GM12878 (cell line): ENCODE measurements around the gene DNAH8. TPM values are rescaled to one million over a fixed set of nuclear protein-coding genes. Genes with fewer than 3 reads are reported as not detected.

Experiments
- ATAC-seq: fragments of 200-7000 bp; cut with Tn5 transposase; 3 replicates; pipeline ENCODE4 v1.9.1; 2020; ENCODE audit warnings: mild to moderate bottlenecking, moderate library complexity
- BruUV-seq: library from RNA; stranded (reverse); fragments of 400-500 nt; replicated peaks from 2 replicates; lab custom pipeline; 2021; lab: Mats Ljungman, UMichigan
- CTCF ChIA-PET: fragments of 300-600 bp; sonication (Branson Sonifier 250); formaldehyde crosslinking; extraction: SDS; loops from one replicate; lab custom pipeline; 2021; ENCODE audit warnings: inconsistent platforms; lab: Yijun Ruan, JAX
- POLR2A ChIA-PET: fragments of 350-600 bp; formaldehyde crosslinking; extraction: SDS; loops from one replicate; lab custom pipeline; 2021; ENCODE audit warnings: inconsistent platforms; lab: Charles Lee
- RAD21 ChIA-PET: fragments of 300-600 bp; sonication (Branson Sonifier 250); formaldehyde crosslinking; loops from one replicate; lab custom pipeline; 2023; ENCODE audit warnings: antibody characterized with exemption; ENCODE audit not compliant: unreplicated experiment; lab: Charles Lee
- SMC1A ChIA-PET: fragments of 300-600 bp; sonication (Branson Sonifier 250); formaldehyde crosslinking; loops from one replicate; lab custom pipeline; 2023; ENCODE audit not compliant: unreplicated experiment, uncharacterized antibody; lab: Charles Lee
- DNase-seq: peaks from one replicate; pipeline ENCODE4 v3.0.0-alpha.2; 2011; ENCODE audit warnings: low read depth, low spot score
- FAIRE-seq: peaks from 3 replicates; lab custom pipeline; 2011; peaks lifted over from hg19 to GRCh38; lab: Jason Lieb, UNC
- H2AFZ ChIP-seq: 2 replicates; pipeline ENCODE4 v1.6.0; 2011; ENCODE audit warnings: low read depth, low read length, control low read depth; ENCODE audit not compliant: control insufficient read depth
- H3K27ac ChIP-seq: 2 replicates; pipeline ENCODE4 v1.5.1; 2011; ENCODE audit warnings: control low read depth; ENCODE audit not compliant: control insufficient read depth, insufficient read depth
- H3K27me3 ChIP-seq, 2 experiments: replicated peaks in 1 of 2; 2 replicates each; pipeline versions ENCODE4 v1.6.0 to v1.6.1; 2011; ENCODE audit warnings: low read length in 1 of 2; ENCODE audit not compliant: control insufficient read depth in 2 of 2, insufficient read depth in 2 of 2
- H3K36me3 ChIP-seq, 2 experiments: 2 replicates each; pipeline ENCODE4 v1.5.1; 2011; ENCODE audit warnings: low read length in 1 of 2; ENCODE audit not compliant: control insufficient read depth in 2 of 2, insufficient read depth in 2 of 2
- H3K4me1 ChIP-seq: 2 replicates; pipeline ENCODE4 v1.6.1; 2011; ENCODE audit warnings: mild to moderate bottlenecking, low read length, moderate library complexity, mixed read lengths; ENCODE audit not compliant: control insufficient read depth, insufficient read depth
- H3K4me2 ChIP-seq: 2 replicates; pipeline ENCODE4 v1.6.0; 2011; ENCODE audit warnings: control low read depth; ENCODE audit not compliant: control insufficient read depth, insufficient read depth
- H3K4me3 ChIP-seq: fragments of 200-600 bp; sonication (generic); 2 replicates; pipeline ENCODE4 v1.5.1; 2016
- H3K79me2 ChIP-seq: 2 replicates; pipeline ENCODE4 v1.6.0; 2011; ENCODE audit warnings: low read length; ENCODE audit not compliant: control insufficient read depth, insufficient read depth
- H3K9ac ChIP-seq: 2 replicates; pipeline ENCODE4 v1.8.0; 2011; ENCODE audit warnings: low read length, control low read depth, mixed read lengths; ENCODE audit not compliant: control insufficient read depth, insufficient read depth
- H3K9me3 ChIP-seq: replicated peaks from 3 replicates; pipeline ENCODE4 v1.5.1; 2011; ENCODE audit warnings: mild to moderate bottlenecking, low read length; ENCODE audit not compliant: control insufficient read depth, insufficient read depth
- H4K20me1 ChIP-seq: 2 replicates; pipeline ENCODE4 v1.6.0; 2011; ENCODE audit not compliant: control insufficient read depth, insufficient read depth
- ASH2L ChIP-seq: fragments of 300-600, 200-600 bp; sonication (generic); IDR thresholded peaks from 2 replicates; pipeline ENCODE4 v1.6.1; 2017; ENCODE audit warnings: low read depth, mild to moderate bottlenecking, borderline replicate concordance
- BCL11A ChIP-seq: IDR thresholded peaks from 2 replicates; pipeline ENCODE4 v1.6.1; 2011; ENCODE audit warnings: low read depth, low read length
- BCL3 ChIP-seq: IDR thresholded peaks from 2 replicates; pipeline ENCODE4 v1.6.1; 2011; ENCODE audit warnings: borderline replicate concordance, low read depth, mild to moderate bottlenecking, moderate library complexity, low read length; ENCODE audit not compliant: insufficient read depth, poor library complexity, severe bottlenecking
- CHD2 ChIP-seq: IDR thresholded peaks from 2 replicates; pipeline ENCODE4 v1.6.1; 2011; ENCODE audit warnings: low read depth, low read length, improper control_type of control experiment, borderline replicate concordance
- E4F1 ChIP-seq: fragments of 450-650 bp; IDR thresholded peaks from 2 replicates; pipeline ENCODE4 v1.6.1; 2018; ENCODE audit warnings: borderline replicate concordance, mild to moderate bottlenecking; ENCODE audit not compliant: partially characterized antibody
- EGR1 ChIP-seq, 2 experiments: IDR thresholded peaks; 1 replicate in 1 of 2; 2 replicates in 1 of 2; pipeline ENCODE4 v1.6.1; 2011 to 2012; ENCODE audit warnings: low read depth in 2 of 2, low read length in 2 of 2, borderline replicate concordance in 1 of 2, mild to moderate bottlenecking in 1 of 2, moderate library complexity in 1 of 2
- MXI1 ChIP-seq: fragments of 150-350 bp; IDR thresholded peaks from 2 replicates; pipeline ENCODE4 v1.6.1; 2011; ENCODE audit warnings: low read depth, mild to moderate bottlenecking, inconsistent platforms, low read length, improper control_type of control experiment
- PBX3 ChIP-seq: IDR thresholded peaks from 2 replicates; pipeline ENCODE4 v1.6.1; 2011; ENCODE audit warnings: mild to moderate bottlenecking, low read depth, low read length, moderate library complexity; ENCODE audit not compliant: insufficient replicate concordance
- RAD51 ChIP-seq: fragments of 450-650 bp; IDR thresholded peaks from 2 replicates; pipeline ENCODE4 v1.6.1; 2016; ENCODE audit warnings: moderate library complexity, mild to moderate bottlenecking, inconsistent platforms
- SMAD5 ChIP-seq: IDR thresholded peaks from 2 replicates; pipeline ENCODE4 v1.6.1; 2016; ENCODE audit warnings: antibody characterized with exemption, low read depth
- SMC3 ChIP-seq: IDR thresholded peaks from 2 replicates; pipeline ENCODE4 v1.6.1; 2011; ENCODE audit warnings: low read length, improper control_type of control experiment, borderline replicate concordance
- SPI1 ChIP-seq: IDR thresholded peaks from 2 replicates; pipeline ENCODE4 v1.6.1; 2011; ENCODE audit warnings: low read depth, mild to moderate bottlenecking, low read length, moderate library complexity, borderline replicate concordance; ENCODE audit not compliant: insufficient read depth
- SUPT20H ChIP-seq: IDR thresholded peaks from 2 replicates; pipeline ENCODE4 v1.6.1; 2011; ENCODE audit warnings: low read depth, mild to moderate bottlenecking, low read length, moderate library complexity, borderline replicate concordance; ENCODE audit not compliant: control insufficient read depth
- SUZ12 ChIP-seq: fragments of 200-600 bp; sonication (generic); IDR thresholded peaks from one replicate; pipeline ENCODE4 v1.6.1; 2018; ENCODE audit warnings: antibody characterized with exemption, mild to moderate bottlenecking; ENCODE audit not compliant: unreplicated experiment
- TAF1 ChIP-seq: IDR thresholded peaks from 2 replicates; pipeline ENCODE4 v1.6.1; 2011; ENCODE audit warnings: mild to moderate bottlenecking, low read depth, low read length, borderline replicate concordance
- ZNF207 ChIP-seq: fragments of 450-650 bp; IDR thresholded peaks from 2 replicates; pipeline ENCODE4 v1.6.1; 2014; ENCODE audit warnings: antibody characterized with exemption, mild to moderate bottlenecking, borderline replicate concordance
- WGBS: methylation state at CpG from one replicate; pipeline ENCODE4 v1.1.6; 2016; ENCODE audit warnings: low lambda C conversion rate; ENCODE audit not compliant: insufficient replicate concordance, insufficient coverage; ENCODE audit errors: missing lambda C conversion rate; 5-methylcytosine and 5-hydroxymethylcytosine counted together
- in situ Hi-C: fragments of 300-500 bp; cut with MboI; formaldehyde crosslinking; loops from 9 replicates; pipeline ENCODE4 v1.14.3; 2018; ENCODE audit warnings: mixed read lengths
- intact Hi-C: fragments of 100-400 bp; cut with micrococcal nuclease; formaldehyde crosslinking; loops from one replicate; pipeline ENCODE4 v1.14.2; 2022; ENCODE audit not compliant: unreplicated experiment
- polyA plus RNA-seq, 11 experiments: library from polyadenylated mRNA; depleted of rRNA in 4 of 11; unstranded in 6 of 11; stranded (reverse) in 5 of 11; fragments of >200 nt; fragmentation: Nextera tagmentation in 4 of 11; fragmentation: Illumina TruSeq in 1 of 11; extraction: Ambion mirVana in 4 of 11; extraction: Trizol in 1 of 11; gene quantifications; 1 replicate in 1 of 11; 2 replicates in 10 of 11; pipeline versions ENCODE4 v1.2.1 to v1.2.3, GENCODE V29; 2011 to 2016; ENCODE audit warnings: inconsistent platforms in 2 of 11, missing spikeins in 2 of 11, low read depth in 1 of 11
- total RNA-seq, 4 experiments: library from RNA; depleted of rRNA in 3 of 4; stranded (reverse); fragments of >200 nt in 3 of 4; fragmentation: Illumina TruSeq in 1 of 4; extraction: Trizol in 1 of 4; gene quantifications; 2 replicates each; pipeline versions ENCODE4 v1.2.1 to v1.2.3, GENCODE V29; 2013 to 2021

Gene DNAH8
- total and polyA plus RNA-seq, 10 of the 15 experiments (the other 5 are each of a cell fraction or from before 2014, with no cell fraction given) = 0.02 to 0.34 (median 0.10) TPM; not detected in 3

GRCh38 chr6:38779310-38780062 lies 64.4 kb downstream of the DNAH8 start:
- POLR2A ChIA-PET = interaction anchor here (0.6 kb wide), 1 partner anchor 670 kb away, joined by 7 read pairs; no protein-coding TSS in a partner anchor
- intact Hi-C loops (no loop called here), in situ Hi-C loops (no loop called here)
- no peak for DNase-seq
- RAD21 ChIA-PET = no interaction called here
- Histone ChIP-seq H3K36me3 (no peaks in the 10 kb centered on the region), H3K9ac (no peak overlapping the region), H3K27ac (no peak overlapping the region), H4K20me1 (no peaks in the 10 kb centered on the region), H3K4me3 (no peak overlapping the region), H3K79me2 (no peaks in the 10 kb centered on the region), H3K9me3 (no peaks in the 10 kb centered on the region), H2AFZ (no peak overlapping the region), H3K27me3 (no peaks in the 10 kb centered on the region), H3K4me1 (peaks cover 20% of the 10 kb centered on the region), H3K4me2 (no peak overlapping the region)
- SMC1A ChIA-PET = no interaction called here
- TF ChIP-seq EGR1 (IDR thresholded peaks at IDR 0.05; ENCODE audit: borderline replicate concordance in 1 of 2, low read depth in 2 of 2, low read length in 2 of 2) (no peak), BCL3 (no peak), SUPT20H (no peak), SMAD5 (no peak), PBX3 (no peak), ZNF207 (no peak), E4F1 (no peak), SPI1 (no peak), TAF1 (no peak), SUZ12 (no peak), SMC3 (no peak), RAD51 (no peak), BCL11A (no peak), CHD2 (no peak), MXI1 (no peak), ASH2L (no peak)
- no peak for ATAC-seq
- FAIRE-seq = no peak
- BruUV-seq = no TSS peak
- CTCF ChIA-PET = no interaction called here
- WGBS = 85% methylated on average over 4 of the region's 4 CpGs
